NCI-H2196 treated with DMSO at 0.1 percent for 48 hours (cell line): Measurements from ENCODE around the gene HSBP1L1.
"Not testable (repeated sequence)": the region's sequence is repeated elsewhere in the genome, so short reads cannot be mapped to it uniquely, and the experiment has no call there.

Experiments
- DNase-seq: peaks from one replicate; lab custom pipeline; 2025; ENCODE audit not compliant: unreplicated experiment; lab: John Stamatoyannopoulos, UW

The HSBP1L1 gene

GRCh38 chr18:79983253-79983652, 18.8 kb downstream of the HSBP1L1 start:
- DNase-seq: no peak

GRCh38 chr18:79983793-79984192, 19.4 kb downstream of the HSBP1L1 start:
- no peak for DNase-seq

DNA sequence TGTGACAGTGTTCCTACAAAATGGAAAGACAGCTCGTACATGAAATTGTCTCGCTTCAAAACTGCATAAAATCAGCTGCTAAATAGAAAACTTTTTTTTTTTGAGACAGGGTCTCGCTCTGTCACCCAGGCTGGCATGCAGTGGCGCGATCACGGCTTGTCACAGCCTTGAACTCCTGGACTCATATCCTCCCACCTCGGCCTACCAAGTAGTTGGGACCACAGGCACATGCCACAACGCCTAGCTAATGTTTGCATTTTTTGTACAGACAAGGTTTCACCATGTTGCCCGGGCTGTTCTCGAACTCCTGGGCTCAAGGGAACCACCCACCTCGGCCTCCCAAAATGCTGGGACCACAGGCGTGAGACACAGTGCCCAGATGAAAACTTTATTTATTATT, 20.7 kb downstream of the HSBP1L1 start:
- no peak for DNase-seq

- no peak for DNase-seq
Measured at GRCh38 chr18:79986726-79987125, 22.3 kb downstream of the HSBP1L1 start.

GRCh38 chr18:79987566-79987965, 23.1 kb downstream of the HSBP1L1 start:
- DNase-seq: no peak

GRCh38 chr18:79988071-79988450, 23.6 kb downstream of the HSBP1L1 start:
- no peak for DNase-seq

DNA sequence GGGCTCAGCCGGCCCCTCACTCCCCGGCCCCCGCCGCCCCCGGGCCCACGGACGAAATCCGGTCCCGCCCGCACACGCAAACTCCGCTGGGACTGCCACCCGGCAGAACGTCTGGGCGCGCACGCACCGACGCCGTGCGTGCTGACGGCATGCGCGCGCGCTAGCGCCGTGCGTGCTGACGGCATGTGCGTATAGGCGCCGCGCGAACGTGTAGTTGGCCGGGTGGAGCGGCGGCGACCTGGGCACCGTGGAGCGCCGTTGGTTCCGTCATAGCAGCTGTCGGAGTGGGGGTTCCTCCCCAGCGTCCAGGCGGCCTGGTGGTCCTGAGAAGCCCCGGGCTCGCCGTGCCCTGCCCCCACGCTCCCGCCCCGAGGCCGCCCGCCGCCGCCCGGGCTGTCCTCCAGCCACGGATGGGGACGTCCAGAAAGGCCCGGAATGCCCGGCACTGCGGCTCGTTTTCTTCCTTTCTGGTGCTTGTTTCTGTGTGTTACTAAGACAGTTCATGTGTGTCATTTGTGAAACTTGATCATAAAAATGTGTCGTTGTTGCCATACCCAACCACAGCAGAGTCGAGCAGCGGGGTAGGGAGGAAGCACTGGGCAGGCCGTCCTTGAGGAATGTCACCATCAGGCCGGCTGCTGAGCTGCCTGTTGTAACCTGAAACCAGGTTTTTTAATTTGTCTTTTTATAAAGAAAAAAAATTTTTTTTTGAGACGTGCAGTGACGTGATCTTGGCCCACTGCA, 24.2 kb downstream of the HSBP1L1 start, which contains the start of gene TXNL4A:
Gene TXNL4A, minus strand, starts transcription at position 113 of the 744 bp plus-strand sequence. CDS start 171 bp downstream, outside the sequence.
- peak; percentile 43 for DNase-seq

DNA sequence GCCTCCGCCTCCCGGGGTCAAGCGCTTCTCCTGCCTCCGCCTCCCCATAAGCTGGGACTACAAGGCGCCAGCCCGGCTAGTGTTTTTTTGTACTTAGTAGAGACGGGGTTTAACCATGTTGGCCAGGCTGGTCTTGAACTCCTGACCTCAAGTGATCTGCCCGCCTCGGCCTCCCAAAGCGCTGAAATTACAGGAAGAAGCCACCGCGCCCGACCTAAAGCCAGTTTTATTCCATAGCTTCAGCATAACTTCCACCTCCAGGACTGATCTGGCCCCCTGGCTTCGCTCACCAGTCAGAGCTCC, 24.7 kb downstream of the HSBP1L1 start:
- no peak for DNase-seq

DNA sequence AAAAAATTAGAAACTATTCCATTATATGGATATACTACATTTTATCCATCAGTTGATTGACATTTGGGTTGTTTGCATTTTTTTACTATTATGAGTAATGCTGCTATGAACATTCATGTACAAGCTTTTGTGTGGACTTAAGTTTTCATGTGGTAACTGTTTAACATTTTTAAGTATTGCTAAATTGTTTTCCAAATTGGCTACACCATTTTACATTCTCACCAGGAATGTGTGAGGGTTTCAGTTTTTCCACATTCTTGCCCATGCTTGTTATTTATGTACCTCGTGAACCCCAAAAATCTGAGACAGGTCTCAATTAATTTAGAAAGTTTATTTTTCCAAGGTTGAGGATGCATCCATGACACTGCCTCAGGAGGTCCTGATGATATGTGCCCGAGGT, 27.1 kb downstream of the HSBP1L1 start:
- no peak for DNase-seq

DNA sequence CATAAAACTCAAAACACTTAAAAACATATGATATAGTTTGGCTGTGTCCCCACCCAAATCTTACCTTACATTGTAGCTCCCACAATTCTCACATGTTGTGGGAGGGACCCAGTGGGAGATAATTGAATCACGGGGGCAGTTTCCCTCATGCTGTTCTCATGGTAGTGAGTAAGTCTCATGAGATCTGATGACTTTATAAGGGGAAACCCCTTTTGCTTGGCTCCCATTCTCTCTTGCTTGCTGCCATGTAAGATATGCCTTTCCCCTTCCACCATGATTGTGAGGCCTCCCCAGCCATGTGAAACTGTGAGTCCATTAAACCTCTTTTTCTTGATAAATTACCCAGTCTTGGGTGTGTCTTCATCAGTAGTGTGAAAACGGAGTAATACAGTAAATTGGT, 35.3 kb downstream of the HSBP1L1 start:
- DNase-seq: not testable (repeated sequence)

GRCh38 chr18:80000877-80001276, 36.4 kb downstream of the HSBP1L1 start:
- no peak for DNase-seq

- no peak for DNase-seq
Measured at GRCh38 chr18:80002468-80002867, 38.0 kb downstream of the HSBP1L1 start.

DNA sequence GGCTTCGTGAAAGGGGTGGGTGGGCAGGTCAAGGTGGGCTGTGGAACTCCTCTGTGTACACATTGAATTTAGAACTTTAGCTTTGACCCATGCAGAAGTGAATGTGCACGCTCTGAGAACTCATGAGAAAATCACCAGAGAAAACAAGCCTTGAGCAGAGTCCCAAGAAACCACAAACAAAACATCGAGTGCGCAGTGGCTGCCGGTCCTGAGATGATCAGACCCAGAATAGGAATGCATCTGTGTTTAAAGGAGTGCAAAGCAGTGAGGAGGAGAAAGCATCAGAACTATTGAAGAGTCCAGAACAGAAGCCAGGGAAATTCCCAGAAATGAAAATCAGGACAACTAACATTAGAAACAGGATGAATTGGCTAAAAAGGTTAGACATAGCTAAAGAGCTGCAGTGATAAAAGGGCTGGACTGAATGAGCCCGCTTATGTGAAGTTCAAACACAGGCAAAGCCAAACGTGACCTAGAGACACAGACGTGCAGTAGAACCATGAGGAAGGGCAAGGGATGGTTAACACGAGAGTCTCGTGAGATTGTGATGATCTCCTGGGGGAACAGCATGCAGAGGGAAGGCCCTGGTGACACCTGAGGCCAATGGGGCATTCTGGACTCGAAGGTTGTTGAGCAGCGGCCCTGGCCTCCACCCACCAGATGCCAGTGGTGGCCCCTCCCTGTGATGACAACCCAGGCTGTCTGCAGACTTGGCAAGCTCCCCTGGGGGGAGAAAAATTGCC, 40.3 kb downstream of the HSBP1L1 start:
- no peak for DNase-seq

GRCh38 chr18:80006724-80007123, 42.3 kb downstream of the HSBP1L1 start:
- DNase-seq: no peak

- no peak for DNase-seq
Measured at GRCh38 chr18:80009661-80010550, 45.5 kb downstream of the HSBP1L1 start.

DNA sequence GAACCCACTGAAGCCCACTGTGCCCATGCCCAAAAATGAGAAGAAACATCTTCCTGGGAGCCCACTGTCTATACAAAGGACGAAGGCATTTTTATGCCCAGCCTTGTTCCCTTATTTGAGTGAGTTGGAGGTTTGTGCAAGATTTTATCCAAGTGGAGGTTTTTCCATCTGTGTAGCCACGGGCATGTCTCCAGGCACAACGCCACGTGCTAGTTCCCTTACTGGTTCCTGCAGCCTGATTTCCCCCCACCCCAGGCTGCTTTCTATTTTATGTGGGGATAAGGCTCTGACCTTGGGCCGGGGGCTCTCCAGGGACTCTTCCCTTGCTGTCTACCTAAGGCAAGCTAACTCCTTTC, 46.1 kb downstream of the HSBP1L1 start:
- DNase-seq: no peak

DNA sequence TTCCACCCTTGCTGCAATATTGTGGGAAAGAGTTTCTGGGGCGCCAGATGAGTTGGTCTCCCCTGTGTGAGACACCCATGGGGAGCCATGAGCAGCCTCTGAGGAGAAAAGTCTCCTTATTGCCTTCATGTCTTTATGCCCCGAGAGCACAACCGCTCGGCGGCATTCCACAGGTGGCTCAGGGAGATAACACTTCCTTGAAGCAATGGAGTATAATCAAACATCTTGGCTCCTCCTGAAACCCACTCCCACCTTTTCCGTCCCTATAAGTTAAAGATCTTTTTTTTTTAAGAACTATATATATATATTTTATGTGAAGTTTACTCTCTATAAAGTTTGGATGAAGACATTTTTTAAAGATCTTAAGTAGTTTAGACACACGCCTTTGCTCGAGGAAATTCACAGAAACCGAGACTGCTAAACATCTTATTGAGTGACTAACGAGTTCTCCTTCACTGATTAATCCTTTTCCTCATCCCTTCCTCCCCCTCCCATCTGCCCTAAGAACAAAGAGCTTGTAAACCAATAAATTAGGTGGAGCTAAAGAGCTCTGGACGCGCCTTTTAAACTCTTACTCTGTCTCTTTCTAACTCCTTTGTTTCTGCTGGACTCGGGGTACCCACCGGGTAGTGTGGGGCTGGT, 47.2 kb downstream of the HSBP1L1 start:
- not testable (repeated sequence) for DNase-seq

DNA sequence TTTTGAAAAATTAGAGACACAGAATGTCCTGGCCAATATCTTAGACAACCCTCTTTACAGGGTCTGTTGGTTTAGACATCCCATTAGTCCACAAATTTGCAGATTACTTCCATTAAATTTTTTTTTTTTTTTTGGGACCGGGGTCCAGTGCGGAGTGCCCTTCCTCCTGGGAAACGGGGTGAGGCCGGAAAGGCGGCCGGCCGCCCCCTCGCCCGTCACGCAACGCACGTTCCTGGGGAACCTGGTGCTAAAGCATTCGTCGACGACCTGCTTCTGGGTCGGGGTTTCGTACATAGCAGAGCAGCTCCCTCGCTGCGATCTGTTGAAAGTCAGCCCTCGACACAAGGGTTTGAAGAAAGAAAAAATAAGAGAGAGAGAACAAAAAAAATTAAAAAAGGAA, 48.3 kb downstream of the HSBP1L1 start:
- no peak for DNase-seq
